ENCODE data around the gene ASL.
"Not testable (repeated sequence)": the region's sequence is repeated elsewhere in the genome, so short reads cannot be mapped to it uniquely, and the experiment has no call there.

GRCh38 chr7:66034436-66035010 is 41.1 kb upstream of the ASL start:
- not testable (repeated sequence) for TF ChIP-seq NFXL1 (IDR thresholded peaks at IDR 0.05; ENCODE audit: borderline replicate concordance); NFYB (IDR thresholded peaks at IDR 0.05; ENCODE audit: insufficient read depth, low read depth, low read length); NFIC (IDR thresholded peaks at IDR 0.05; ENCODE audit: low read depth, low read length); CTCF (IDR thresholded peaks at IDR 0.05 in 2 of 3, conservative IDR thresholded peaks at IDR 0.05 in 1 of 3; ENCODE audit: control insufficient read depth in 2 of 3, extremely low read depth in 1 of 3, insufficient read depth in 1 of 3, low read depth in 3 of 3, low read length in 3 of 3); RAD21 (IDR thresholded peaks at IDR 0.05; ENCODE audit: insufficient read depth, low read depth, low read length); RELB (IDR thresholded peaks at IDR 0.05; ENCODE audit: low read depth); MXI1 (IDR thresholded peaks at IDR 0.05; ENCODE audit: low read depth, low read length); MAX (IDR thresholded peaks at IDR 0.05; ENCODE audit: low read depth, low read length); RELA (IDR thresholded peaks at IDR 0.05; ENCODE audit: borderline replicate concordance, partially characterized antibody)

Data from GM12878 (cell line).